ENCODE results near the gene PLCH1.

DNA sequence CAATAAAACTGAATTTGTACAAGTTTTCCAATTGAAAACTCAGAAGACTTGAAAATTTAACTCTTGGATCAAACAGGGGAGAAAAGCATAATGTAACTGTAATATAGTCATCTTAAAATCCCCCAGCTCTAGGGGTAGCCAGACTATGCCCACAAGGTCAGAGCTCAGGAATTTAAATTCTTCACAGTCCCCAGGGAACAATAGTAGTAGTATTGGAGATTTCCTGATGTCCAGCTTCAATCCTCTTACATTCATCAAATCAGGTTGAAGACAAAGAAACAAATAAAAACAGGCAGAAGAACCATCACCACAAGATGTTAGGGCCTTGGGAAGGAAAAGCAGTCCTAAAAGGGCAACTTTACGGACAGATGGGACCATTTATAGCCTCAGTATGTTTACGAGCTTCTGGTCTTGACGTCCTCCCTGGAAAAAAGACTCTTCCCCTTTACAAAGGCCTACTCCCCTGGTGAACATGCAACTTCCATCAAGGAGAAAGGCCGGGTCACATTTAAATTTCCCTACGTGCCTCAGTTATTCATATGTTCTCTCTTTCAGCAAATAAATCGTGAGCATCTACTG lies 96.8 kb downstream of the PLCH1 start:
- TF ChIP-seq, protein P1, sequence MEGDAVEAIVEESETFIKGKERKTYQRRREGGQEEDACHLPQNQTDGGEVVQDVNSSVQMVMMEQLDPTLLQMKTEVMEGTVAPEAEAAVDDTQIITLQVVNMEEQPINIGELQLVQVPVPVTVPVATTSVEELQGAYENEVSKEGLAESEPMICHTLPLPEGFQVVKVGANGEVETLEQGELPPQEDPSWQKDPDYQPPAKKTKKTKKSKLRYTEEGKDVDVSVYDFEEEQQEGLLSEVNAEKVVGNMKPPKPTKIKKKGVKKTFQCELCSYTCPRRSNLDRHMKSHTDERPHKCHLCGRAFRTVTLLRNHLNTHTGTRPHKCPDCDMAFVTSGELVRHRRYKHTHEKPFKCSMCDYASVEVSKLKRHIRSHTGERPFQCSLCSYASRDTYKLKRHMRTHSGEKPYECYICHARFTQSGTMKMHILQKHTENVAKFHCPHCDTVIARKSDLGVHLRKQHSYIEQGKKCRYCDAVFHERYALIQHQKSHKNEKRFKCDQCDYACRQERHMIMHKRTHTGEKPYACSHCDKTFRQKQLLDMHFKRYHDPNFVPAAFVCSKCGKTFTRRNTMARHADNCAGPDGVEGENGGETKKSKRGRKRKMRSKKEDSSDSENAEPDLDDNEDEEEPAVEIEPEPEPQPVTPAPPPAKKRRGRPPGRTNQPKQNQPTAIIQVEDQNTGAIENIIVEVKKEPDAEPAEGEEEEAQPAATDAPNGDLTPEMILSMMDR (conservative IDR thresholded peaks at IDR 0.05; ENCODE audit: low read length), result no peak
- no peak for TF ChIP-seq EZH2phosphoT487 (IDR thresholded peaks at IDR 0.05; ENCODE audit: borderline replicate concordance, low read depth, low read length)

Measured in OCI-LY7 (cell line).